ENCODE measurements around the gene PPFIA1.

DNA sequence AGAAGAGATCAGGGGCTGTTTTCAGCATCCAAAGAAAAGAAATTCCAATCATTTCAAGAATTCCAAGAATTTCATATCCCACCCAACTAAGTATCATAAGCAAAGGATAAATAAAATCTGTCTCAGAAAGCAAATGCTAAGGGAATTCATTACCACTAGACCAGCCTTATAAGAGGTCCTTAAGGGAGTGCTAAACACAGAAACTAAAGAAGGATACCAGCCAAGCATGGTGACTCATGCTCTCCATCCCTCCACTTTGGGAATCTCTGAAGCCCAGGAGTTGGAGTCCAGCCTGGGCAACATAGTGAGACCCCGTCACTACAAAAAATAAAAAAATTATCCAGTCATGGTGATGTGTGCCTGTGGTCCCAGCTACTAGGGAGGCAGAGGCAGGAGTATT is 49.6 kb upstream of the PPFIA1 start:
- TF ChIP-seq POLR2A (IDR thresholded peaks at IDR 0.05) (no peak), CTCF (IDR thresholded peaks at IDR 0.05) (no peak)
